GM18870 (cell line): ENCODE data around the gene RUFY4.
"Not testable (repeated sequence)": the region's sequence is repeated elsewhere in the genome, so short reads cannot be mapped to it uniquely, and the experiment has no call there.

Experiments
- ATAC-seq: cut with Tn5 transposase; IDR thresholded peaks from one replicate; pipeline ENCODE4 v1.9.1; 2021; ENCODE audit warnings: moderate library complexity; ENCODE audit not compliant: unreplicated experiment

RUFY4 gene

DNA sequence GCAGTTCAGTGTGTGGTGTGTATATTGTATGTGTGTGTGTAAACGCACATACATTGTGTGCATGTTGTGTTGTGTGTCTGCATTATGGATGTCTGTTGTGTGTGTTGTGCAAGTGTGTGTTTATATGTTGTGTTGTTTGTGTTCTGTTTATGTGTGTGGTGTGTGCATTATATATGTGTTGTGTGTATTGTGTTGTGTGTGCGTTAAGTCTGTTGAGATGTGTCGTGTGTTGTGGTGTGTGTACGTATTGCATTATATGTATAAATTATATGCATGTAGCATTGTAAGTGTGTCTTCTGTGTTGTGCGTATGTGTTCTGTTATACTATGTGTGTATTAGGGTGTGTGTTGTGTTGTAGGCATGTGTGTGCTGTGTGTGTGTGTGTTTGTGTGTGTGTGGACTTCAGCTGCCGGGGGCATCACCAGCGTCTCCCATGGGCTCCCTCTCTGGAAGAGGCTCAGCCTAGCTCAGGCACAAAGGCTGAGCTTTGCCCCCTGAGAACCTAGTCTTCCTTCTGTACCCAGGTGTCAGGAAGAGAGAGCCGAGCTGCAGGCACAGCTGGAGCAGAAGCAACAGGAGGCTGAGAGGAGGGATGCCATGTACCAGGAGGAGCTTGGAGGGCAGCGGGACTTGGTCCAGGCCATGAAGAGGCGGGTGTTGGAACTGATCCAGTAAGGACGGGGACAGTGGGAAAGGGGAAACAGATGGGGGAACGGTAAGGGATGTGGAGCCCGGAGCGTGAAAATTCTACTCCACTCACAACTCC is 13.7 kb downstream of the RUFY4 start:
- no peak for ATAC-seq

DNA sequence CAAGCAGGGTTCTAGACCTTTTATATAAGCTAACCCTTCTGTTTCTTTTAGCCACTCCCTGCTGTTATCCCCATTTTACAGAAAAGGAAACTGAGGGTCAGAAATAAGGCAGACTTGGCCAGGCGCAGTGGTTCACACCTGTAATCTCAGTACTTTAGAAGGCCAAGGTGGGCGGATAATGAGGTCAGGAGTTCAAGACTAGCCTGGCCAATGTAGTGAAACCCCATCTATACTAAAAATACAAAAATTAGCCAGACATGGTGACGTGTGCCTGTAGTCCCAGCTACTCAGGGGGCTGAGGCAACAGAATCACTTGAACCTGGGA is 14.3 kb downstream of the RUFY4 start:
- no peak for ATAC-seq

DNA sequence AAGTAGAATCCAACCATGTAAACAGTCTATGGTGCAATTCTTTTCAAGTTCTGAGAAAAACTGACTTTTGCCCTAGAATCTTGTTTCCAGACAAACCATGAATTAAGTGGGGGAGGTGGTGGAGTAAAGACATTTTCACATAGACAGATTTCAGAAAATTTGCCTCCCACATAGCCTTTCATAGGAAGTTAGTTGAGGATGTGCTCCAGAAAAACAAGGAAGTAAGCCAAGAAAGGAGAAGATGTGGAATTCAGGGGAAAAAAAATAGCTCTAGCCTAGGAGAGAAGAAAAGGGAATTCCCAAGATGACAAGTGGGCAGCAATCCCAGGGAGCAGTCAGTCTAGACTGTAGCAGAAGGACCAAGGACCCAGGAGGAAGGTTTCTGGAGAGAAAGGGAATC is 17.4 kb downstream of the RUFY4 start:
- no peak for ATAC-seq

DNA sequence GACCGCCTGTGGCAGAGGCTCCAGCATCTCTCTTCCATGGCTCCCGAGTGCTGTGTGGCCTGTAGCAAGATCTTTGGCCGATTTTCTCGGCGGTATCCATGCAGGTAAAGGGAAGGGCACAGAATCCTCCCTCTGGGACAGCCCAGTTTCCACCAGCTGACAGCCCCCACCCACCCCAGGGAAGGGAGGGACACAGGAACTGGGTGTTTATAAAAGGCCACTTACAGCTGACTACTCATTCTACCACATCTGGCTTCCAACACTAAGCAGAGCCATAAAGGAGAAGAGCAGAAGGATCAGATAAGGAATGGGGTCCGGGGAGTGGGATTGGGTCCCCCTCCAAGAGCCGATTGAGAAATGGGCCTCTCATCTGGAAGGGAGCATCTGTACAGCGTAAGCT is 20.2 kb downstream of the RUFY4 start:
- no peak for ATAC-seq

DNA sequence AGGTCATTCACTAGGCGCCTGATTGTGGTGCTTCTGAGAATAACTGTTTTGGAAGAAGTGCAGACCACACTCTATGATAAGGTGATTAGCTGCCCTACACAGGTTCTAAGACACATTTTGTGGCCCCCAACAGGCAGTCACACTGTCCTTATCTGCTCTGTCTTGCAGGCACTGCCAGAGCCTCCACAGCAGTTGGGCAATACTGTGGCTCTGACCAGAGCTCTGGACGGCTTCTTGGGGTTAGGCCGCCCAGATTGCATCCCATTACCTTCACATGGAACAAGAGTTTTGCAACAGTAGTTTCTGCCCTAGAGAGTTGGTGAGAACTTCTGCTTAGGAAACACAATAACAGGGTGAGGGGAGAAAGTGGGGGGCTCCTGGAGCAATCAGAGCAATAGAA is 22.7 kb downstream of the RUFY4 start:
- ATAC-seq, result no peak

DNA sequence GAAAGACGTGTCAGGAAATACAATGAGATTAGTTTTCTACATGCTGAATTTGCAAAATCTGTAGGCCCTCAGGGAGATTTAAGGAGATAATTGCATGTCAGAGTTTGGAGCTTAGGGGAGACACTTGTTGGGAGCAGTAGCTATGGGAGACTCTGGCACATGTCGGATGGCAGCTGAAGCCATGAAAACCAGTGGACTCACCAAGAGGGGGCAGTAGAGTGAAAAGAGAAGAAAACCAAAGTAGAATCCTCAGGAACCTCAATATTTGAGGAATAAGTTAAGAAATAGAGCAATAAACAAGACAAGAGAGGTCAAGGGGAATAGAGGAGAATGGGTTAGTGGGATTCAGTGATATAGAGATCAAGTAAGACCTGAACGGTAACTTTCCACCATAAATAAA is 24.8 kb downstream of the RUFY4 start:
- ATAC-seq, result no peak

DNA sequence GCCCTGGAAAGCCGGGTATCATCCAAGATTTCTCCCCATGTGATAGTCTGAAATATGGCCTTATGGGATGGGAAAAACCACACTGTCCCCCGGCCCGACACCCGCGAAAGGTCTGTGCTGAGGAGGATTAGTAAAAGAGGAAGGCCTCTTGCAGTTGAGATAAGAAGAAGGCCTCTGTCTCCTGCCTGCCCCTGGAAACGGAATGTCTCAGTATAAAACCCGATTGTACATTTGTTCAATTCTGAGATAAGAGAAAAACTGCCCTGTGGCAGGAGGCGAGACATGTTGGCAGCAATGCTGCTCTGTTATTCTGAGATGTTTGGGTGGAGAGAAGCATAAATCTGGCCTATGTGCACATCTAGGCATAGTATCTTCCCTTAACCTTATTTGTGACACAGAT is 26.8 kb downstream of the RUFY4 start:
- no peak for ATAC-seq

DNA sequence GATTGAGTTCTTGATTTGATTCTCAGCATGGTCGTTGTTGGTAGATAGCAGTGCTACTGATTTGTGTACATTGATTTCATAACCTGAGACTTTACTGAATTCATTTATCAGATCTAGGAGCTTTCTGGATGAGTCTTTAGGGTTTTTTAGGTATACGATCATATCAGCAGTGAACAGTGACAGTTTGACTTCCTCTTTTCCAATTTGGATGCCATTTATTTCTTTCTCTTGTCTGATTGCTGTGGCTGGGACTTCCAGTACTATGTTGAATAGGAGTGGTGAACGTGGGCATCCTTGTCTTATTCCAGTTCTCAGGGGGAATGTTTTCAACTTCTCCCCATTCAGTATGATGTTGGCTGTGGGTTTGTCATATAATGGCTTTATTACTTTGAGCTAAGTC is 28.9 kb downstream of the RUFY4 start:
- ATAC-seq, result no peak

DNA sequence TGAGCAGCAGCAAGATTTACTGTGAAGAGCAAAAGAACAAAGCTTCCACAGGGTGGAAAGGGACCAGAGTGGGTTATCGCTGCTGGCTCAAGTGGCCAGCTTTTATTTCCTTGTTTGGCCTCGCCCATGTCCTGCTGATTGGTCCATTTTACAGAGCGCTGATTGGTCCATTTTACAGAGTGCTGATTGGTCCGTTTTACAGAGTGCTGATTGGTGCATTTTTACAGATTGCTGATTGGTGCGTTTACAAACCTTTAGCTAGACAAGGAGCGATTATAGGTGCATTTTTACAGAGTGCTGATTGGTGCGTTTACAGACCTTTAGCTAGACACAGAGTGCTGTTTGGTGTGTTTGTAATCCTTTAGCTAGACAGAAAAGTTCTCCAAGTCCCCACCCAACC is 39.8 kb downstream of the RUFY4 start:
- not testable (repeated sequence) for ATAC-seq

DNA sequence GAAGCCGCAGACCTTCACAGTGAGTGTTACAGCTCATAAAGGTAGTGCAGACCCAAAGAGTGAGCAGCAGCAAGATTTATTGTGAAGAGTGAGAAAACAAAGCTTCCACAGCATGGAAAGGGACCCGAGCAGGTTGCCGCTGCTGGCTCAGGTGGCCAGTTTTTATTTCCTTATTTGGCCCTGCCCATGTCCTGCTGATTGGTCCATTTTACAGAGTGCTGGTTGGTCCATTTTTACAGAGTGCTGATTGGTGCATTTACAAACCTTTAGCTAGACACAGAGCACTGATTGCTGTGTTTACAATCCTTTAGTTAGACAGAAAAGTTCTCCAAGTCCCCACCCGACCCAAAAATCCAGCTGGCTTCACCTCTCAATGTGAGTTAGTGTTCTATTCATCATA is 52.7 kb downstream of the RUFY4 start:
- ATAC-seq, result not testable (repeated sequence)

DNA sequence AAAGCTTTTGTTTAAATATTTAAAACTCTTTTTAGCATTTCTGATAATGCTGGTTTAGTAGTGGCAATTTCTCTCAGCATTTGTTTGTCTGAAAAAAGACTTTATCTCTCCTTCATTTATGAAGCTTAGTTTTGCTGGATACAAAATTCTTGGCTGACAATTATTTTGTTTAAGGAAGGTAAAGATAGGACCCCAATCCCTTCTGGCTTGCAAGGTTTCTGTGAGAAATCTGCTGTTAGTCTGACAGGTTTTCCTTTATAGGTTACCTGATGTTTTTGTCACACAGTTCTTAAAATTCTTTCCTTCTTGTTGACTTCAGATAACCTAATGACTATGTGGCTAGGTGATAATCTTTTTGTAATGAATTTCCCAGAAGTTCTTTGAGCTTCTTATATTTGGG is 53.2 kb downstream of the RUFY4 start:
- ATAC-seq, result not testable (repeated sequence)

DNA sequence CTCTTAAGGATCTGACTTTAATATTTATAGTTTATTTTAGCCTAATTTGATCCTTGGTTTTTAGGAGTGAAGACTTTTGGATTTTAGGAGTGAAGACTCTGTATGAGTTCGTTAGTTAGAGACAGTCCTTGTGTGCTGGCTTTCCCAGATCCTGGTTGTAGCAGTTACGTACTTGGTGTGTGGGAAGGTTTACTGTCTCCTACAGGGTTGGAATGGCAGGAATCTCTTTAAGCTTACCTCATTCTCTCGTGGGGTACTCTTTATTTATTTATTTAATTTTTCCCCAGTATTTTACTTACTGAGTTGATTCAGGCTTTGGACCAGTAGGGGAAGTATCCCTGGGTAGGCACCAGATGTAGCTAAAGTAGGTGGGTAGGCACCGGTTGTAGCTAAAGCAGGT is 54.9 kb downstream of the RUFY4 start:
- ATAC-seq, result no peak

DNA sequence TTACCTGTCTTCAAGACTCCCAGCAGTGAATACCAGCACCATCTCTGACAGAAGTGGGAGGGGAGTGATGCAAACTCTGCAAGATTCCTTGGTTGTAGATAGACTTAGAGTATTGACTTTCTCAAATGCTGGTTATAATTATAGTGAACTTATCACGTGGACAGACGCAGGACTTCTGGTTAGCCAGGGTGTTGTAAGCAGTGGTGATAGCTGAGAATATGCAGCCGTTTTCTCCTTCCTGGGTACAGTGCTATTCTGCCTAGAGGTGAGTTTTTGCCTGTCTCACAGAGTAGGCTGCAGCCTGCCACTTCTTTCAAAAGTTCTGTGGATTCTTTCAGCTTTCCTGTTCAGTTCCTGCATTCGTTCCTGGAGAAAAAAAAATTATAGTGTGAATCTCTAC is 56.0 kb downstream of the RUFY4 start:
- ATAC-seq, result no peak

DNA sequence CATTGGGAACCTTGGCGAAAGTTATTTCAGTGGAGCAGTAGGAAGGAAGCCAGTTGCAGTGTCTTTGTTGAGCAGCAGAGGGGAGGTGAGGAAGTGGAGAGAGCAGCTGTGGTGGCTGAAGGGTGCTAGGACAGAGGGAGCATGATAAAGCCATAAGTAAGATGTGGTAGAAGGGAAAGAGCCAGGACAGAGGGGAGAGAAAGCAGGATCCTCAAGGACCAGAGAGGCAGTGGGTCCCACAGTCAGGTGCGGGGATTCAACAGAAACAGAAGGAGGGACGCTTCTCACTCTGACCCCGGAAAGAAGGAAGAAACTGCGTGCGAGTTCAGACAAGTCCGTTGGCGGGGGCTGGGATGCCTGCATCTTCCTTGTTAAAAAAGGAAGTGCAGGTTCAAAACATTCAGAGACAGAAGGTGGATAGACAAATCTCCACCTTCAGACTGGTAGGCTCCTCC is 56.6 kb downstream of the RUFY4 start, which contains the start of gene CXCR2:
Gene CXCR2, plus strand, starts transcription at position 403 of the 455 bp plus-strand sequence. CDS start 8,774 bp downstream, outside the sequence.
- no peak for ATAC-seq

DNA sequence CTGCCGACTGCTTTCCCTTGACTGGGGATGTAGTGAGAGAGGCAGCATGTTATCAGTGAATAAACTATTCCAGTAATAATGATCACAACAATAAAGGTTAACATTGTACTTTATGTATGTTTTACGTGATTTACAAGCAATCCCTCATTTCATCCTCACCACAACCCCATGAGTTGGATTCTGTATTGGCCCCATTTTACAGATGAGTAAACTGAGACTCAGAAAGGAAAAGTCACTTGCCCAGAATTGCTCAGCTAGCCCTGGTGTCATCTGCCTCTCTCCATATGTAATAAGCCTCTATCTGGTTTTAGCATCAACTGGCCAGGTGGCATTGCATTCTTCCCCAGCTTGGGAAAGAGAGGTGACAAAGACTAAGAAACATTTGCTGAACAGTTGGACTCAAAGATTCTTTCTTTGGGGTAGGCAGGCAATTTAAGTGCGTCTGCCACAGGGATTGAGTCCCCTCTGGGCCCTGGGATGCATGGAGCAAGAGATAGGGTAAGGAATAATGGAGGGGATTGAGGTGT is 58.9 kb downstream of the RUFY4 start:
- no peak for ATAC-seq

DNA sequence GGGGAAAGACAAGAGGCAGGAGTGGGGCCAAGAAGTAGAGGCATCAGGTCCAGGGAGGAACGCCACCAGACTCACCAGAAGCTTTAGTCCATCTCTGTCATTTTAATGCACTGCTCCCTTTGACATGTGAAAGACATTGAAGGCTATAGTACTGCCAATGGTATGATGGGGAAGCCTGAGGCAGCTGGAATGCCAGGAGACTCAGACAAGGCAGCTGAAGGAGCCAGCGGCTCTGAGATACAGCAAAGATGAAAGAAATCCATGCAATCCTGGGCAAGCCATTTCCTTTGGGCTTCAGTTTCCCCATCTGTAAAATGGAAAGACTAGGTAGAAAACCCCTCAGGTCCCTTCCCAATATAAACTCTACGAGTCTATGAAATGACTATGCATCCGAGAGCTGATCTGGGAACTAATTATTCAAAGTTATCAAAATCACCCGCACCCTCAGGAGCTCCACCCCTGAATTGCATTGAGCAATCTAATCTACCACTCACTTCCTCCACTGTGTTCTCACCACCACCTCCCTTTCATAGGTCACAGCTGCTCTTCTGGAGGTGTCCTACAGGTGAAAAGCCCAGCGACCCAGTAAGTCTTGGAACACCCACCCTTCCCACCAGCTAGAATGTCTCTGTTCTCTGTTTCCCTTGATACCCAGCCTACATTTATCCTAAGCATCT is 59.9 kb downstream of the RUFY4 start:
- ATAC-seq, result no peak

DNA sequence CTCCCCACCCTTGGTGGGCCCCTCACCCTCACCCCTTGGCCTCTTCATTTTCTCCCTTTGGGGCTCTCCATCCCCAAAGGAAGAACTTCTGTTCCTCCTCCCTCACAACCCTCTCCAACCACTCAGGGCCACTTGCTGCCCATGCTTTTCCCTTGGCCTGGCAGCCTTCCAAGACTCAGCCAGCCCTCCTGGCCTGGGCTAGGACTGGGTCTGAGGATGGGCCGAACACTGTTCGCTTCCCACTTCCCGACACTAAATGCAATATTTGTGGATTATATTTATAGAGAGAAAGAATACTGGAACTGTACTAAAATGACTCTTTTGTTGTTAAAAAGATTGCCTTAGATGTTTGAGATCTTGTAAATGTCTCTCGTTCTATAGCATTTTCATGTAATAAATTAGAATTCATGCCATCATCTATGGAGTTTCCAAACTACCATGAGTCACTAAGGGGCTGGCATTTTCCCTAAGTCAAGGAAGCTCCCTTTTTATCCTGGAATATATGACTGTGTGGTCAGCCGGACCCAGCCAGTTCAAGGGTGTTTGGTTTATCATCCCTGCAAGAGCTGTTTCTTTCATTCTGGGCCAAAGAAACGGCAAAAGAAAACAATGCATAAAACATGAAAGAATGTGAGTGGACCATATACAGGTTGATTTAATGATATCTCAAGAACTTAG is 60.5 kb downstream of the RUFY4 start:
- no peak for ATAC-seq

DNA sequence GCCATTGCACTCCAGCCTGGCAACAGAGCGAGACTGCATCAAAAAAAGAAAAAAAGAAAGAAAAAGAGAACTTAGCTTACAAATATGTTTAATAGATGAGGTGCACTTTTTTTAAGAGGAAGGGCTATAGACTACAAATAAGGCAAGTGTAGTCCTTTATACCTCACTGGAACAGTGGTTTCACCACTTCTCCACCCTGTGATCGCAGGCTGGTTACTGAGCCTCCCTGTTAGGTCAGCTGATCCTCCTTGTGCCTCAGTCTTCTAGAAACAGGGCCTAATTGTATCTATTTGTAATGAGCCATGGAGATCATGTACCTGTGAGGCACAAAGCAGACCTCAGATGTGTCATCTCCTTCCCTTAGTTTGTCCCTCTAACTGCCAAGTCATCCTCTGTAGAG is 61.3 kb downstream of the RUFY4 start:
- ATAC-seq, result no peak

DNA sequence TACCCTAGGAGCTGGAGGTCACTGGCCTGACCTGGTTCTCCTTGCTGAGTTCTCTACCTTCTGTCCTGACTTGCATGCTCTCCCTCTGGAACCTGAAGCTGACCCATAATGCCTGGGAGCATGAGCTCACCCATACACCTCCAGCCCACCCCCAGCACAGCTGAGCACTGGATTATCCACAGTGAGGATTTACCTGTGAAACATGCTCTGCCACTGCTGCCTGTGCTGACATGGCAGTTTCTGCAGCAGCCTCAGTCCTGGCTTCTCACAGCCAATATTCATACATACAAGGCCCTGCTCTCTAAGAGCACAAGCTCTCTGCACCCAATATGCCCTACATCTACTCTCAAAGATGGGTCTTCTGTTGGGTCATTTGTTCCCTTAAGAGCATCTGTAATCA is 61.8 kb downstream of the RUFY4 start:
- no peak for ATAC-seq

DNA sequence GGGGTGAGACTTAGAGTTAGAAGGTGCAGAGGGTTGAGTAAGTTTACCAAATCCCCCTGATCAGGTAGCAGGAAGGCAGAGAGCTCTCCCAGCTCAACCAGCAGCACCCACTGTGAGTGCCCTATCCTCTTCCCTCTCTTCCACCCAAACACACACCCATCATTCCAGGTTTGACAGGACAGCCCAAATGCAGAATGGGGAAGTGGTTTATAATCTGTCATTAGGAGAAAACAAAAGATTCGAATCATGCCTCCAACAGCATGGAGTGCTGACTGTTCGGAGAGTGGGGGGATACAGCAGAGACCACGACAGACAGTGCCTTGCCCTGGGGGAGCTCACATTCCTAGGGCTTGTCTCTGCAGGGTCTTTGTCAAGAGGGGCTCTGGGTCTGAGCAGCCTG is 68.5 kb downstream of the RUFY4 start:
- ATAC-seq, result no peak

DNA sequence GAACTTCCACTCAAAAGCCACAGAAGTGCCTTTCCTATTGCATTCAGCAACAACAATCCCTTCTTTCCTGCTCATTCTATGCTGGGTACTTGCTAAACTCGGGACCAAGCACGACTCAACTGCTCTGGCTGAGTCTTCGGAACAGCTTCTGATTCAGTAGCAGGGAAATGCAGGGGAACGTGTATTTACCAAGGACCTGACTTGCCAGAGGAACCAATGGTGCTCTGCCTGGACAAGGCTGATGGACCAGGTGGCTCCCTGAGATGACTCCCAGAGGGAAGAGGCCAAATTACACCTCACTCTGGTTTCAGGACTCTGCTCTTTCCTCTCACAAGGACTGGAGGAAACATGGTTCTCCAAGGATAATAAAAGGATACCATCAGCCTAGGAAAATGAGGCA is 69.0 kb downstream of the RUFY4 start:
- ATAC-seq, result no peak
